Ramos (cell line): ENCODE results near the gene GNB3.
"Not testable (repeated sequence)": the region's sequence is repeated elsewhere in the genome, so short reads cannot be mapped to it uniquely, and the experiment has no call there.

Experiments
- in situ Hi-C: fragments of 300-500 bp; cut with MboI; formaldehyde crosslinking; loops from one replicate; pipeline ENCODE4 v1.14.3; 2022; ENCODE audit warnings: low sequenced_read_pairs; ENCODE audit not compliant: unreplicated experiment

GNB3 gene

DNA sequence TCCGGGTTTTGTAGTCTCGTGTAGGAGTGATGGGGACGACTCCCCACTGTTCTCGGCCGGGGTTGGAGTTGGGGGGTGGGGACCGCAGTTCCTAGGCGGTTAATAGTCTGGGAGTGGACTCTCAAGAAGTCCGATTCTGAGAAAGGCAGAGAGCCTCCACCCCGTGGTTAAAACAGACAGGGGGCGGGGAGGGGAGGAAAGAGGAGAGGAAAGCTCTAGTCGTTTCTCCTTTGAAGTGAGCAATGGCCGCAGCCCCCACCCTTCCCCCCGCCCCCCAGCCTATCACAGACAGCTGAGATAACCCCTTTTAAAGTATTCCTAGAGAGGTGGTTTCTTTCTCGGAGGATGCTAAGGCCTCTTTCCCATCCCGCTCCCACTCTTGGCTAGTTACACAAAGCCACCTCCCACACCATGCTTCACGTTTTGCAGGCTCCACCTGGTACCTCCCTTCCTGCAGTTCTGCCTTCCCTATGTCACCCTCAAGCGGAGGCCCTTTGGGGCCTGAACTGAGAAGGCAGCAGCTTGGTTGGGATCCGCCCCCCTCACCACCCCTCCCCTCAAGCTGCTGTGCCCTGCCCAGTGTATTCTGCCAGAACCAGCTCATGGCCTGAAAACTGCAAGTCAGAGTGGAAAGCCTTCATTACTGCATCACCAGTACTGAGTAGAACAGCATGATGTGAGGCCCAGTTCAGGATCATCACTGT, 12.1 kb downstream of the GNB3 start:
- in situ Hi-C loops, result no loop called here

DNA sequence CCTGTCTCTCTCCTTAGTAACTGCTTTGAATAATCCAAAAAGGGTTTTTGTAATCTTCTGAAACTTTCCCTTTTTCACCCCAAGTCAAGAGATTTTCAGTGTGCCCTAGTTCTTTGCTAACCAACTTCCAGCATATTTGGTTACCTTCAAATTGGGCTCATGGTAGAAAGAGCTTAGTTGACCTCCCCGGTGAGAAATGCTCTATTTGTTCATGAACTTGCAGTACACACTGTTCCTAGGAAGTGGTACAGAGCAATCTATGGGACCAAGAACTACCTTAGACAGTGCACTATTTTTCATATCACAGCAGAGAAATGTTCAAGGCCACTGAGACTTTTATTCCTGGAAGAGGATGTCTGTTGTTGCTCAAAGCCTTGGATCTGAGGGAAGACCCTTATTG, 12.9 kb downstream of the GNB3 start:
- in situ Hi-C loops, result no loop called here

DNA sequence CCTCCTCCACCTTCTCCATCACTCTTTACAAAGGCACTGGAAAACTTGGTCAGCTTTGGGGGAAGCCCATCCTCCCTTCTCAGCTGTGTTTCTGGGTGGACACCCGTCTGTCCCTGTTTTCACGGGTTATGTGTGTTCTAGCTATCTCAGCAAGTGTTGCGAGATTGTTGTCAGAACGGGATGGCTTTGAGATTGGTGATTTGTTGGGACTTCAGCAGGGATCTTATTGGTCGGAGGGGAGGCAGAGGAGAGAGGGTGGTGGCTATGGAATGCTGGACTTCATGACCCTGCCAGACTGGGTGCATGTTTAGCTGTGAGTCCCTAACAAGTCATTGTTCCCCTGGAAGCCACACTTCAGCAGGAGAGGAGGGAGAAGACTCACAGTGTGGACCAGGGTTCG, 13.3 kb downstream of the GNB3 start:
- in situ Hi-C loops, result no loop called here

DNA sequence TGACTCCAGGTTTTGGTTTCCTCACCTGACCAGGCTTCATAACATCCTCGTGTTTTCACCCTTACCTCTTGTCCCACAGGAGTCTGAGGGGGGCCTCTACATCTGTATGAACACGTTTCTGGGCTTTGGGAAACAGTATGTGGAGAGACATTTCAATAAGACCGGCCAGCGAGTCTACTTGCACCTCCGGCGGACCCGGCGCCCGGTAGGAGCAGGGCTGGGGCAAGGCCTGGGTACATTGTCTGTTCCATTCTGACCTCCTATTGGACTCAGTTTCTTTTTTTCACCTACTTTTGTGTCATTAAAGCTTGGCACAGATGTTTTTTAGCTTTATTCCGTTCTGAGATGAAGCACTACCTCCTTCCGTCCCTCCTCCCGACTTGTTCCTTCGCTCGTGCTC, 14.6 kb downstream of the GNB3 start:
- in situ Hi-C loops, result no loop called here

DNA sequence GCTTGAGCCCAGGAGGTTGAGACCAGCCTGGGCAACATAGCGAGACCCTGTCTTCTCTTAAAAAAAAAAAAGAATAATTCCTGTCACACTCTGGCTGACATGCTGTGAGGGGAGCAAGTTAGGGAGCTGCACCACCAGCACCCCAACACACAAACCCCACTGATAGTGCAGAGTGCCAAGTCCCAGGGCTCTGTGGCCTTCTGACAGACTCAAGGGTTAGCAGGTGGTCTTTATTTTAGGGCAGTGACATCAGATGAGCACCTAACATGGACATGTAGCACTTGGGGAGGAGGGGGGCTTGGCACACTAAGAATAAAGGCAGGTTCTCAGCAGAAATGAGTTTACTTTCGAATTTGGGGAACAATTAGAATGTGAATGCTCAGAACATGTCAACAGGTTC, 18.1 kb downstream of the GNB3 start:
- in situ Hi-C loops, result no loop called here

DNA sequence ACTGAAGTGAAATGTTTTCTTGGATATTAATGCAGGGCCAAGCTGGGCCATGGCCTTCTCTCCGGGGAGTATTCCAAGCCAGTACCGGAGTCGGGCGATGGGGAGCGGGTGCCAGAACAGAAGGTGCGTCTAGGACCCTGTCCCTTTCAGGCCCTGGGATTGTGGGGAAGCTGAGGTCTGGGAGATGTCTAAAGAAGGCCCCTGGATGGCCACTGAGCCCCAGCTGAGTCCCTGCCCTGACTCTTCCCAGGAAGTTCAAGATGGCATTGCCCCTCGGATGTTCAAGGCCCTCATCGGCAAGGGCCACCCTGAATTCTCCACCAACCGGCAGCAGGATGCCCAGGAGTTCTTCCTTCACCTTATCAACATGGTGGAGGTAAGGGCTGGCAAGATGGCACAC, 19.4 kb downstream of the GNB3 start:
- in situ Hi-C loops, result no loop called here

DNA sequence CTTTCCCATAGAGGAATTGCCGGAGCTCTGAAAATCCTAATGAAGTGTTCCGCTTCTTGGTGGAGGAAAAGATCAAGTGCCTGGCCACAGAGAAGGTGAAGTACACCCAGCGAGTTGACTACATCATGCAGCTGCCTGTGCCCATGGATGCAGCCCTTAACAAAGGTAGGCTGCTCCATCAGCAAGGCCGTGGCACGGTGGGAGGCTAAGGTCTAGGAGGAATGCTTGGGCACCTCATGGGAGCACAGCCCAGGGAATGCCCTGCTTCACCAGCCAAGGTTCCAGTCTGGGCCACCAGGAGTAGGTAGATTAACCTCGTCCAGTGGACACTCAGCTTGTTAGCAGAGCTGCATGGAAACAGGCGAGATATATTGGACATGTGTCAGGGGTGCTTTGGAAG, 20.2 kb downstream of the GNB3 start:
- in situ Hi-C loops, result no loop called here

DNA sequence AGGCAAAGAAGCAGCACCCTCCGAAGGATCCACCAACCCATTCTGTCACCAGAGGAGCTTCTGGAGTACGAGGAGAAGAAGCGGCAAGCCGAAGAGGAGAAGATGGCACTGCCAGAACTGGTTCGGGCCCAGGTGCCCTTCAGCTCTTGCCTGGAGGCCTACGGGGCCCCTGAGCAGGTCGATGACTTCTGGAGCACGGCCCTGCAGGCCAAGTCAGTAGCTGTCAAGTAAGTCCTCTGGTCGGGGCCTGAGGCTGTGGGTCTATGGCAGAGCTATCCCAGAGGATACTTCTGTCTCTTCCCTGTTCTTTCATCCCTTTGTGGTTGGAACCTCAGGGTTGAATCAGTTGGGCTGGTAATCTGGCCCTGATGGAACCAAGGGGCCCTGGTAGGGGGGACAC, 20.7 kb downstream of the GNB3 start:
- in situ Hi-C loops, result no loop called here

DNA sequence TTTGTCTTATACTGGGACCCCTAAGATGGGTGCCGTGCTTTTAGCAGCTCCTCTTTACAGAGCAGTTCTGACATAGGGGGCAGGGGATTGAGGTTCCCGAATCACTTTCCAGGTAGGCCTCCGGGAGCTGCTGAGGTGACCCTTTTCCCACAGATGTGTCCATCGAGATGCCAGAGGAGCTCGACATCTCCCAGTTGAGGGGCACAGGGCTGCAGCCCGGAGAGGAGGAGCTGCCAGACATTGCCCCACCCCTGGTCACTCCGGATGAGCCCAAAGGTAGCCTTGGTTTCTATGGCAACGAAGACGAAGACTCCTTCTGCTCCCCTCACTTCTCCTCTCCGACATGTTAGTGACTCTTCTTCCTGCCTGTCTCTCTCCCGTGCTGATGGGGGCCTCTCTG, 22.3 kb downstream of the GNB3 start:
- in situ Hi-C loops, result no loop called here

DNA sequence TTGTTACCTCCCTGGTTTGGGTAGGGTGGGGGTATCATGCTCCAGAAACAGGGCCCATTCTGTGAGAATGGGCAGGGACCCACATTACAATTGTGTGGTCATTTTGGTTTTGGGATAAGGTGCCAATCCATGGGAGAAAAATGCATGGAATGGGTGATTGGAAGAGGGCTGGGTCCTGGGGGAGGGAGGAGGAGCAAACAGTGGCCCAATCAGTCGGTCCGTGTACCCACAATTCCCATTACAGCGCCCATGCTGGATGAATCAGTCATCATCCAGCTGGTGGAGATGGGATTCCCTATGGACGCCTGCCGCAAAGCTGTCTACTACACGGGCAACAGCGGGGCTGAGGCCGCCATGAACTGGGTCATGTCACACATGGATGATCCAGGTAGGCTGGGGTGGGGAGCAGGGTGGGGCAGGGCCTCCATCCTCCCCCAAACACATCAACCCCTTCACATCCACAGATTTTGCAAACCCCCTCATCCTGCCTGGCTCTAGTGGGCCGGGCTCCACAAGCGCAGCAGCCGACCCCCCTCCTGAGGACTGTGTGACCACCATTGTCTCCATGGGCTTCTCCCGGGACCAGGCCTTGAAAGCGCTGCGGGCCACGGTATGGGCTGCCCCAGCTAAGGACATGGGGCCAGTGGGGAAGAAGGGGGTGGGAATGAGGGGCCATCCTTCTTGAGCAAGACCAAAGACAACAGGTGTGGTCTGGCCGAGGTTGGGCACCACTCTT, 23.0 kb downstream of the GNB3 start:
- in situ Hi-C loops, result no loop called here

DNA sequence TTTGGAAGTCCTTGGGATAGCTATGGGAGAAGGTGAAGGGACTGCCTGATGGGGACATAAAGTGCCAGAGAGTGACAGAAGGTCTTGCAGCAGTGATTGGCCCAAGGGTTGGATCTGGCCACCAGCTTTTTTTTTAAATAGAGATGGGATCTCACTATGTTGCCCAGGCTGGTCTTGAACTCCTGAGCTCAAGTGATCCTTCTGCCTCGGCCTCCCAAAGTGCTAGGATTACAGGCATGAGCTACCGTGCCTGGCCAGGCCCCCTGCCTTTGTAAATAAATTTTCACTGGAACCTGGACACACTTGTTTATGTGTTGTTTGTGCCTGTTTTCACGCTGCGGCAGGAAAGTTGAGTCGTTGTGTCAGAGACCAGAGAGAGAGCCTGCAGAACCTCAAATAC, 24.6 kb downstream of the GNB3 start:
- in situ Hi-C loops, result not testable (repeated sequence)

DNA sequence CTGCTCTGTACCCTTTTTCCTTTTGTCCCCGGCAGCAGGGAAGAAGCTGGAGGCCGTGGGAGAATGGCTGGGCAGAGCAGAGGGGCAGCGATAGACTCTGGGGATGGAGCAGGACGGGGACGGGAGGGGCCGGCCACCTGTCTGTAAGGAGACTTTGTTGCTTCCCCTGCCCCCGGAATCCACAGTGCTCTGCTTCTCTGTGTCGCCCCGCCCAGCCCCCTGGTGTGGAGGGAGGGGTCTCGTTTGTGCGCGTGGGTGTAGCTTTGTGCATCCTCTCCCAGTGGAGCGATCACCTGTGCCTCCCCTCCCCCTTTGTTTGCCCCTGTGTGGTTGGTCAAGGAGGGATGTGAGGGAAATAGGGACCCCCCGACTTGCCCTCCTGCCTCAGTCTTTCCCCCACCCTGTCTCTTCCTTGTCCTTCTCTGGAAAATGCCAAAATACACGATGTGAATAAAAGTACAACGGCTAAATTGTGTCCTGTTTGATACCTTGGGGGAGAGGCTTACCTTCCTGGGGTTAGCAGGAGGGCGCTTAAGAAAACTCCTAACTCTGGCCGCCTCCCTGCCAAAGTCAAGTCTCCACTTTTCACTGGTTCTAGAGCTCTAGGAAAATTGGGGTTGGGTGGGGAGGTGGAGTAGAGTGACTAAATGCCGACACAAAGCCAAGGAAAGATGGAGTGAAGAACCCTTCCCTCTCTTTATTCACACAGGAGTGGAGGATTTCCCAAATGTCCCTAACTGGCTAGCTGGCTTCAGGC, 25.6 kb downstream of the GNB3 start:
- in situ Hi-C loops, result no loop called here

DNA sequence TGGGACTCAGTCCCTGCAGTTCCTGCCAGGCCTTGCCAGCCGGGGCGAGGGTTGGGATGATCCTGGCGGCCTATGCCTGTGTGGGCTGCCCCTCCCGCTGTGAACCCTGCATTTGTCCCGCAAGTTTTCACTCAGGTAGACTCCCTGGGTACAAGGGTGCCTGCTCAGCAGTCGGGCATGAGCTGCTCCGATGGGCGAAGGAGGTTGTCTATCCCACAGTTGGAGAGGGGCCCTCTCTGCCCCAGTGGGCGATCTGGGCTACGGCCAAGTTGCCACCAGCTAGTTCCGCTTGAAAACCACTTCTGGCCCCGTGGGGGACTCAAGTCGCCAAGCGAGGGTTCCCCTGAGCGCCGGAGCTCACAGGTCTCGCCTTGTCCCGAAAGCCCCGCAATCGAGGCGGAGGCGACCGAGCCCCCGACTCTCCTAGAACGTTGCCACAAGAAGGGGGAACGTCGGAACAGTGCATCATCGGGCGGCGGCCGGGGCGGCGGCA, 26.2 kb downstream of the GNB3 start:
- in situ Hi-C loops, result no loop called here

DNA sequence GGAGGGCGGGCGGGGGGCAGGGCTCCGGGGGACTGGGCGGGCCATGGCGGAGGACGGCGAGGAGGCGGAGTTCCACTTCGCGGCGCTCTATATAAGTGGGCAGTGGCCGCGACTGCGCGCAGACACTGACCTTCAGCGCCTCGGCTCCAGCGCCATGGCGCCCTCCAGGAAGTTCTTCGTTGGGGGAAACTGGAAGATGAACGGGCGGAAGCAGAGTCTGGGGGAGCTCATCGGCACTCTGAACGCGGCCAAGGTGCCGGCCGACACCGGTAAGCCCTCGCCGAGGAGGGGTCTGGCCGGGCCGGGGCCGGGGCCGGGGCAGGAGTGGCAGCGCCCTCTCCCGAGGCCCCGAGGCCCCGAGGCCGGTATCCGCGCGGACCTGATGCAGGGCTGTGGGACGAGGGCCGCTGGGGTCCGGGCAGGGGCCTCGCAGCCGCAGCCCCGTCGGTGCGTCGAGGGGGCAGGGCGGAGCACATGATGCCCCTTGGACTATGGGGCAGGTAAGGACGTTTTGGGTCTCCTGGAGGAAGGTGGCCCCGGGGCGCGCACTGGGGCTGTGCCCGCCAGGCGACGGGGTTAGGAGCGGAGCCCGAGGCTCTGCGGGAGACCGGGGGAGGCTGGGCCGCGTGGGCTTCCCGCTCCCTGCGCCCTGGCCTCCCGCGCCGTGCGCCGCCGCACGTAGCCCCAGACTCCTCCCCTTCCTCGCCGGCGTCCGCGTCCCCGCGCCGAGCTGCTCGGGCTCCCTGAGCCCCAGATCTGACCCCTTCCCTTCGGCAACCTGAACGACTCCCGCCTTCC, 26.9 kb downstream of the GNB3 start, which contains the start of gene TPI1:
Gene TPI1 (plus strand): TSS at position 119 of the 798 bp plus-strand sequence. CDS start 36 bp downstream, at position 155.
- in situ Hi-C loops, result no loop called here

DNA sequence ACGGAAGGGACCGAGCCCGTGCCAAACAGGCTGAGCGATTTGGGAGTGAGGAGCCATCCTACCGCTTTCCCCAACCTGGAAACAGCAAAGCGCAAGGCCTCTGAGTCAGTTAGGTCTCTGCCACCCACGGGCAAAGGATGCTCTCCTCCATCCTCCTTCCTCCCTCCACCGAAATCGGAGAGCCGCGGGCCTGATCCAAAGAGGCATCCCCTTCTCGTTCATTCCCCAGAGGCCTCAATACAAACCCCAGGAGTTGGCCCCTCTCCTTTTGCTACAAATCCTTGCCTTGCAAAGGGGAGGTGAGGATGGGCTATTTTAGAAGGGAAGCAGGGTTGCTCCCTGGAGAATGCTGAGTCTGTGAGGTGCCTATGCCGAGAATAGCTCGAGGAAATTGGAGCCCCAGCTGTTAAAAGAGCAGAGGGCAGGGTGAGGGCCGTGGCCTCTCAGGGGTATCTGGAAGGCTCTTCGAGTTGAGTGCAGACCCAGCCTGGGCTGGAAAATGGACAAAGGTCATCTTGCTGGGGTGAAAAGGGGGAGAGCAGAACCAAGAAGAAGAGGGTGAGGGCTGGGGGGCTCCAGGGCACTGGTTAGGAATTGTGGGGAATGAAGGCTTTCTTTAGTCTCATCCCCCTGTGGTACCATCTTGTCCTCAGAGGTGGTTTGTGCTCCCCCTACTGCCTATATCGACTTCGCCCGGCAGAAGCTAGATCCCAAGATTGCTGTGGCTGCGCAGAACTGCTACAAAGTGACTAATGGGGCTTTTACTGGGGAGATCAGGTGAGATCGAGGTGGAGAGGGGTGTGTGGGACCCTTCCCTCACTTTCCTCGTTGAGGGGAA, 27.7 kb downstream of the GNB3 start:
- in situ Hi-C loops, result no loop called here

DNA sequence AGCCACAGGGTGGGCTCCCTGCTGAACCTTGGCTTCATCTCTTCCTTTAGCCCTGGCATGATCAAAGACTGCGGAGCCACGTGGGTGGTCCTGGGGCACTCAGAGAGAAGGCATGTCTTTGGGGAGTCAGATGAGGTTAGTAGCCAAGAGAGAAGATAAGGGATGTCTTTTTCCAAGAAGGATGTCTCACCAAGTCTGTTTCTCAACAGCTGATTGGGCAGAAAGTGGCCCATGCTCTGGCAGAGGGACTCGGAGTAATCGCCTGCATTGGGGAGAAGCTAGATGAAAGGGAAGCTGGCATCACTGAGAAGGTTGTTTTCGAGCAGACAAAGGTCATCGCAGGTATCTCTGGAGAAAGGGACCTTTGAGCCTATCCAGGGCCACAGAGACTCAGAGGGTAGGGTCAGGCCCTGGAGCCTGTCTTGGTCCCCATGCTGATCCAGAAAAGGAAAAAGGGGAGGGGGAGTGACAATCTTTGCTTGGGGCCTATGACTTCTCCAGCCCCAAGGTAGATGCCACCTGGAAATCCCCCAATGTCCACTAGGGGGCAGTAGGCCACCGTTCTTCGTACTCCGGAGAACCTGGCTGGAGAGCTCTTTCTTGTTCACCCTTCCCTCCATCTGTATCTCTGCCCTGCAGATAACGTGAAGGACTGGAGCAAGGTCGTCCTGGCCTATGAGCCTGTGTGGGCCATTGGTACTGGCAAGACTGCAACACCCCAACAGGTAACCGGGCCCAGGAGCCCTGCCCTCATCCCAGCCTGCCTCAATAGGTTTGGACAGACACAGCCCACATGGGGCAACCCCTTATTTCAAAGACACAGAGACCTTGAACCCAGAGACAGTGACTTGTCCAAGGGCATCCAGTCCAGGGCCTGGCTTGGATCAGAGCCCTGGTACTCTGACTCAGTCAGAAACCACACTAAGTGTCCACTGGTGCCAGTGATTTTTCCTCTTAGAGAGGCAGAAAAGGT, 28.6 kb downstream of the GNB3 start:
- in situ Hi-C loops, result no loop called here

DNA sequence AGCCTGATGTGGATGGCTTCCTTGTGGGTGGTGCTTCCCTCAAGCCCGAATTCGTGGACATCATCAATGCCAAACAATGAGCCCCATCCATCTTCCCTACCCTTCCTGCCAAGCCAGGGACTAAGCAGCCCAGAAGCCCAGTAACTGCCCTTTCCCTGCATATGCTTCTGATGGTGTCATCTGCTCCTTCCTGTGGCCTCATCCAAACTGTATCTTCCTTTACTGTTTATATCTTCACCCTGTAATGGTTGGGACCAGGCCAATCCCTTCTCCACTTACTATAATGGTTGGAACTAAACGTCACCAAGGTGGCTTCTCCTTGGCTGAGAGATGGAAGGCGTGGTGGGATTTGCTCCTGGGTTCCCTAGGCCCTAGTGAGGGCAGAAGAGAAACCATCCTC, 29.6 kb downstream of the GNB3 start:
- in situ Hi-C loops, result not testable (repeated sequence)
